HCT116 (cell line): ENCODE results near the gene CA7. TPM values are rescaled to one million over a fixed set of nuclear protein-coding genes. Genes with fewer than 3 reads are reported as not detected.

Experiments used
- ATAC-seq: fragments of 200-7000 bp; cut with Tn5 transposase; 2 replicates; pipeline ENCODE4 v1.9.1; 2020; ENCODE audit warnings: mild to moderate bottlenecking, moderate library complexity
- BruUV-seq: library from RNA; stranded (reverse); fragments of 400-500 nt; replicated peaks from 2 replicates; lab custom pipeline; 2021; lab: Mats Ljungman, UMichigan
- CTCF ChIA-PET: fragments of 300-600 bp; sonication (Branson Sonifier 250); formaldehyde crosslinking; loops from one replicate; lab custom pipeline; 2021; ENCODE audit warnings: antibody characterized with exemption; lab: Charles Lee
- POLR2A ChIA-PET: fragments of 300-600, 350-600 bp; sonication (Branson Sonifier 250); formaldehyde crosslinking; loops from one replicate; lab custom pipeline; 2021; ENCODE audit warnings: antibody characterized with exemption; lab: Charles Lee
- RAD21 ChIA-PET, 2 experiments: fragments of 300-600 bp; sonication (Branson Sonifier 250); formaldehyde crosslinking; loops; one replicate each; lab custom pipeline; 2023; ENCODE audit warnings: low total read pairs in 2 of 2; ENCODE audit not compliant: uncharacterized antibody in 2 of 2, unreplicated experiment in 2 of 2, low non-redundant PET in 1 of 2; lab: Charles Lee
- DNase-seq: peaks from one replicate; pipeline ENCODE4 v3.0.0-alpha.2; 2010; ENCODE audit warnings: low read depth, low spot score
- H2AFZ ChIP-seq: fragments of 200-600 bp; shearing (Covaris generic), sonication (generic); 2 replicates; pipeline ENCODE4 v1.6.1; 2017; ENCODE audit warnings: low read depth, mixed run types, mixed read lengths, antibody characterized with exemption, low read length; ENCODE audit not compliant: poor library complexity, severe bottlenecking
- H3K27ac ChIP-seq: 2 replicates; pipeline ENCODE4 v1.5.1; 2012; ENCODE audit warnings: low read depth, low read length
- H3K27me3 ChIP-seq: fragments of 200-600 bp; sonication (generic); 2 replicates; pipeline ENCODE4 v1.6.1; 2016; ENCODE audit warnings: mixed run types, low read length, mixed read lengths; ENCODE audit not compliant: insufficient read depth
- H3K36me3 ChIP-seq, 2 experiments: fragments of 200-500 bp in 1 of 2; fragments of 200-600 bp in 1 of 2; sonication (Bioruptor generic) in 1 of 2; sonication (generic) in 1 of 2; 2 replicates each; pipeline versions ENCODE4 v1.5.1 to v1.6.1; 2014 to 2016; ENCODE audit warnings: low read length in 2 of 2, inconsistent platforms in 1 of 2, mixed read lengths in 1 of 2, mixed run types in 1 of 2; ENCODE audit not compliant: insufficient read depth in 2 of 2, control insufficient read depth in 1 of 2
- H3K4me1 ChIP-seq, 2 experiments: fragments of 200-600 bp in 1 of 2; sonication (generic) in 1 of 2; 2 replicates each; pipeline versions ENCODE4 v1.5.1 to v1.6.1; 2012 to 2017; ENCODE audit warnings: low read length in 2 of 2, inconsistent platforms in 1 of 2, mild to moderate bottlenecking in 1 of 2, mixed read lengths in 1 of 2, mixed run types in 1 of 2, moderate library complexity in 1 of 2; ENCODE audit not compliant: insufficient read depth in 2 of 2, control insufficient read depth in 1 of 2
- H3K4me2 ChIP-seq: fragments of 200-600 bp; sonication (generic); 2 replicates; pipeline ENCODE4 v1.6.1; 2017; ENCODE audit warnings: mixed run types, low read length, mixed read lengths
- H3K4me3 ChIP-seq, 2 experiments: fragments of 200-600 bp in 1 of 2; sonication (generic) in 1 of 2; replicated peaks in 1 of 2; 2 replicates each; pipeline ENCODE4 v1.5.1; 2011 to 2016; ENCODE audit warnings: low read length in 2 of 2, control low read depth in 1 of 2, low read depth in 1 of 2, mild to moderate bottlenecking in 1 of 2, mixed read lengths in 1 of 2, mixed run types in 1 of 2
- H3K79me2 ChIP-seq: fragments of 200-600 bp; sonication (generic); 2 replicates; pipeline ENCODE4 v1.6.1; 2017; ENCODE audit warnings: mild to moderate bottlenecking, mixed run types, low read length, moderate library complexity, mixed read lengths; ENCODE audit not compliant: insufficient read depth
- H3K9ac ChIP-seq: fragments of 200-600 bp; sonication (generic); 2 replicates; pipeline ENCODE4 v1.6.1; 2016; ENCODE audit warnings: low read length, mixed read lengths
- H3K9me2 ChIP-seq: fragments of 200-600 bp; sonication (generic), shearing (Covaris generic); 2 replicates; pipeline ENCODE4 v1.6.1; 2017; ENCODE audit warnings: mixed run types, mild to moderate bottlenecking, moderate library complexity; ENCODE audit not compliant: insufficient read depth
- H3K9me3 ChIP-seq, 2 experiments: fragments of 200-500 bp in 1 of 2; fragments of 200-600 bp in 1 of 2; sonication (Bioruptor generic) in 1 of 2; sonication (generic) in 1 of 2; 2 replicates each; pipeline ENCODE4 v1.6.1; 2014 to 2017; ENCODE audit warnings: low read length in 2 of 2, mixed read lengths in 2 of 2, inconsistent platforms in 1 of 2, low read depth in 1 of 2, mild to moderate bottlenecking in 1 of 2, mixed run types in 1 of 2, moderate library complexity in 1 of 2; ENCODE audit not compliant: control insufficient read depth in 1 of 2, insufficient read depth in 1 of 2
- H4K20me1 ChIP-seq: fragments of 200-600 bp; sonication (generic), shearing (Covaris generic); 2 replicates; pipeline ENCODE4 v1.6.1; 2017; ENCODE audit warnings: mixed run types, mild to moderate bottlenecking, moderate library complexity; ENCODE audit not compliant: insufficient read depth
- CBX3 ChIP-seq: IDR thresholded peaks from 2 replicates; pipeline ENCODE4 v1.6.1; 2012; ENCODE audit warnings: low read depth
- CEBPB ChIP-seq: IDR thresholded peaks from 2 replicates; pipeline ENCODE4 v1.6.1; 2012; ENCODE audit warnings: low read depth
- EGR1 ChIP-seq: IDR thresholded peaks from 2 replicates; pipeline ENCODE4 v1.6.1; 2012; ENCODE audit warnings: low read depth
- ELF1 ChIP-seq: IDR thresholded peaks from 2 replicates; pipeline ENCODE4 v1.6.1; 2012; ENCODE audit warnings: low read depth, borderline replicate concordance
- EZH2 ChIP-seq: fragments of 200-600 bp; sonication (generic); IDR thresholded peaks from 2 replicates; pipeline ENCODE4 v1.6.1; 2017; ENCODE audit warnings: antibody characterized with exemption, mixed run types
- EZH2phosphoT487 ChIP-seq: fragments of 200-600 bp; IDR thresholded peaks from 2 replicates; pipeline ENCODE4 v1.6.1; 2018; ENCODE audit warnings: antibody characterized with exemption, borderline replicate concordance
- FOSL1 ChIP-seq: IDR thresholded peaks from 2 replicates; pipeline ENCODE4 v1.6.1; 2012; ENCODE audit warnings: low read depth
- POLR2A ChIP-seq: IDR thresholded peaks from 2 replicates; pipeline ENCODE4 v1.7.0; 2011; ENCODE audit warnings: borderline replicate concordance; ENCODE audit not compliant: insufficient read depth, insufficient read length; ENCODE audit errors: extremely low read depth
- POLR2AphosphoS5 ChIP-seq: IDR thresholded peaks from 2 replicates; pipeline ENCODE4 v1.6.1; 2011; ENCODE audit warnings: mild to moderate bottlenecking, low read depth, low read length, moderate library complexity
- RAD21 ChIP-seq: IDR thresholded peaks from 2 replicates; pipeline ENCODE4 v1.6.1; 2012; ENCODE audit warnings: low read depth, mild to moderate bottlenecking
- SP1 ChIP-seq: IDR thresholded peaks from 2 replicates; pipeline ENCODE4 v1.6.1; 2012; ENCODE audit warnings: low read depth
- SRF ChIP-seq: IDR thresholded peaks from 2 replicates; pipeline ENCODE4 v1.6.1; 2012; ENCODE audit warnings: low read depth
- TCF7L2 ChIP-seq: IDR thresholded peaks from 2 replicates; pipeline ENCODE4 v1.7.0; 2011; ENCODE audit warnings: borderline replicate concordance, inconsistent platforms; ENCODE audit not compliant: insufficient read depth, insufficient read length; ENCODE audit errors: extremely low read depth
- intact Hi-C: fragments of 100-400 bp; cut with micrococcal nuclease; formaldehyde crosslinking; loops from 2 replicates; pipeline ENCODE4 v1.10.0; 2022
- total RNA-seq: library from RNA; stranded (reverse); gene quantifications from one replicate; pipeline ENCODE4 v1.2.1, GENCODE V29; 2021; ENCODE audit not compliant: unreplicated experiment
- TF ChIP-seq, protein P1 (sequence below), 3 experiments: fragments of 200-600 bp in 1 of 3; sonication (generic) in 1 of 3; IDR thresholded peaks in 2 of 3; conservative IDR thresholded peaks in 1 of 3; 2 replicates each; pipeline ENCODE4 v1.5.1; 2012 to 2017; ENCODE audit warnings: low read depth in 2 of 3, low read length in 2 of 3, antibody characterized with exemption in 1 of 3, borderline replicate concordance in 1 of 3, control low read depth in 1 of 3, mild to moderate bottlenecking in 1 of 3, mixed read lengths in 1 of 3, mixed run types in 1 of 3, moderate library complexity in 1 of 3; ENCODE audit not compliant: insufficient read depth in 1 of 3
- TF ChIP-seq, protein P2 (sequence below): IDR thresholded peaks from 2 replicates; pipeline ENCODE4 v1.6.1; 2012; ENCODE audit warnings: low read depth
- TF ChIP-seq, protein P3 (sequence below): IDR thresholded peaks from 2 replicates; pipeline ENCODE4 v1.6.1; 2011; ENCODE audit warnings: mild to moderate bottlenecking, low read length, moderate library complexity; ENCODE audit not compliant: insufficient replicate concordance; ENCODE audit errors: extremely low read depth

Gene CA7
- total RNA-seq, 1 experiment from 2014 or later = not detected

DNA sequence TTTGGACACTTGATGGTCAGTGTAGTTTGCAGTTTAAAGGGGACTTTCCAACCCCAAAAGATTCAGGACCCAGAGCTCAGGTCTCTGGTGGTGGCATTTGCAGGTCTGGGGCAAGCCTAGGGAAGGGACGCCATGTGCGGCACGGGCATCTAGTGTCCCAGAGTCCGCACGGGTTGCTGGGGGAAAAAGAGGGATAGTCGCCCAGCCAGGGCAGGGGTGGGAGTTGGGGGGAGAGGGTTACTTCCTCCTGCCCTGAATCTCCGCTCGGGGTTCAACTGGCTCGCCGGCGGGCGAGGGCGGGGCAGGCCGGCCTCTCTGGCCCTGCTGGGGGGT is 239 bp upstream of the CA7 start:
- TF ChIP-seq POLR2A (no peak), FOSL1 (no peak), SP1 (no peak), CBX3 (no peak), EZH2phosphoT487 (no peak), POLR2AphosphoS5 (no peak), EGR1 (no peak), RAD21 (no peak), EZH2 (no peak), CEBPB (no peak), SRF (no peak), TCF7L2 (no peak), ELF1 (no peak)
- TF ChIP-seq, protein P1, sequence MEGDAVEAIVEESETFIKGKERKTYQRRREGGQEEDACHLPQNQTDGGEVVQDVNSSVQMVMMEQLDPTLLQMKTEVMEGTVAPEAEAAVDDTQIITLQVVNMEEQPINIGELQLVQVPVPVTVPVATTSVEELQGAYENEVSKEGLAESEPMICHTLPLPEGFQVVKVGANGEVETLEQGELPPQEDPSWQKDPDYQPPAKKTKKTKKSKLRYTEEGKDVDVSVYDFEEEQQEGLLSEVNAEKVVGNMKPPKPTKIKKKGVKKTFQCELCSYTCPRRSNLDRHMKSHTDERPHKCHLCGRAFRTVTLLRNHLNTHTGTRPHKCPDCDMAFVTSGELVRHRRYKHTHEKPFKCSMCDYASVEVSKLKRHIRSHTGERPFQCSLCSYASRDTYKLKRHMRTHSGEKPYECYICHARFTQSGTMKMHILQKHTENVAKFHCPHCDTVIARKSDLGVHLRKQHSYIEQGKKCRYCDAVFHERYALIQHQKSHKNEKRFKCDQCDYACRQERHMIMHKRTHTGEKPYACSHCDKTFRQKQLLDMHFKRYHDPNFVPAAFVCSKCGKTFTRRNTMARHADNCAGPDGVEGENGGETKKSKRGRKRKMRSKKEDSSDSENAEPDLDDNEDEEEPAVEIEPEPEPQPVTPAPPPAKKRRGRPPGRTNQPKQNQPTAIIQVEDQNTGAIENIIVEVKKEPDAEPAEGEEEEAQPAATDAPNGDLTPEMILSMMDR (IDR thresholded peaks at IDR 0.05 in 2 of 3, conservative IDR thresholded peaks at IDR 0.05 in 1 of 3; ENCODE audit: borderline replicate concordance in 1 of 3, insufficient read depth in 1 of 3, low read depth in 2 of 3, low read length in 2 of 3) = no peak
- TF ChIP-seq, protein P2, sequence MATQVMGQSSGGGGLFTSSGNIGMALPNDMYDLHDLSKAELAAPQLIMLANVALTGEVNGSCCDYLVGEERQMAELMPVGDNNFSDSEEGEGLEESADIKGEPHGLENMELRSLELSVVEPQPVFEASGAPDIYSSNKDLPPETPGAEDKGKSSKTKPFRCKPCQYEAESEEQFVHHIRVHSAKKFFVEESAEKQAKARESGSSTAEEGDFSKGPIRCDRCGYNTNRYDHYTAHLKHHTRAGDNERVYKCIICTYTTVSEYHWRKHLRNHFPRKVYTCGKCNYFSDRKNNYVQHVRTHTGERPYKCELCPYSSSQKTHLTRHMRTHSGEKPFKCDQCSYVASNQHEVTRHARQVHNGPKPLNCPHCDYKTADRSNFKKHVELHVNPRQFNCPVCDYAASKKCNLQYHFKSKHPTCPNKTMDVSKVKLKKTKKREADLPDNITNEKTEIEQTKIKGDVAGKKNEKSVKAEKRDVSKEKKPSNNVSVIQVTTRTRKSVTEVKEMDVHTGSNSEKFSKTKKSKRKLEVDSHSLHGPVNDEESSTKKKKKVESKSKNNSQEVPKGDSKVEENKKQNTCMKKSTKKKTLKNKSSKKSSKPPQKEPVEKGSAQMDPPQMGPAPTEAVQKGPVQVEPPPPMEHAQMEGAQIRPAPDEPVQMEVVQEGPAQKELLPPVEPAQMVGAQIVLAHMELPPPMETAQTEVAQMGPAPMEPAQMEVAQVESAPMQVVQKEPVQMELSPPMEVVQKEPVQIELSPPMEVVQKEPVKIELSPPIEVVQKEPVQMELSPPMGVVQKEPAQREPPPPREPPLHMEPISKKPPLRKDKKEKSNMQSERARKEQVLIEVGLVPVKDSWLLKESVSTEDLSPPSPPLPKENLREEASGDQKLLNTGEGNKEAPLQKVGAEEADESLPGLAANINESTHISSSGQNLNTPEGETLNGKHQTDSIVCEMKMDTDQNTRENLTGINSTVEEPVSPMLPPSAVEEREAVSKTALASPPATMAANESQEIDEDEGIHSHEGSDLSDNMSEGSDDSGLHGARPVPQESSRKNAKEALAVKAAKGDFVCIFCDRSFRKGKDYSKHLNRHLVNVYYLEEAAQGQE = no peak
- TF ChIP-seq, protein P3, sequence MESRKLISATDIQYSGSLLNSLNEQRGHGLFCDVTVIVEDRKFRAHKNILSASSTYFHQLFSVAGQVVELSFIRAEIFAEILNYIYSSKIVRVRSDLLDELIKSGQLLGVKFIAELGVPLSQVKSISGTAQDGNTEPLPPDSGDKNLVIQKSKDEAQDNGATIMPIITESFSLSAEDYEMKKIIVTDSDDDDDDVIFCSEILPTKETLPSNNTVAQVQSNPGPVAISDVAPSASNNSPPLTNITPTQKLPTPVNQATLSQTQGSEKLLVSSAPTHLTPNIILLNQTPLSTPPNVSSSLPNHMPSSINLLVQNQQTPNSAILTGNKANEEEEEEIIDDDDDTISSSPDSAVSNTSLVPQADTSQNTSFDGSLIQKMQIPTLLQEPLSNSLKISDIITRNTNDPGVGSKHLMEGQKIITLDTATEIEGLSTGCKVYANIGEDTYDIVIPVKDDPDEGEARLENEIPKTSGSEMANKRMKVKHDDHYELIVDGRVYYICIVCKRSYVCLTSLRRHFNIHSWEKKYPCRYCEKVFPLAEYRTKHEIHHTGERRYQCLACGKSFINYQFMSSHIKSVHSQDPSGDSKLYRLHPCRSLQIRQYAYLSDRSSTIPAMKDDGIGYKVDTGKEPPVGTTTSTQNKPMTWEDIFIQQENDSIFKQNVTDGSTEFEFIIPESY = no peak
- no peak for ATAC-seq
- Histone ChIP-seq H3K27me3 (no peaks in the 10 kb centered on the region), H3K9me3 (no peaks in the 10 kb centered on the region), H2AFZ (no peak overlapping the region), H4K20me1 (no peaks in the 10 kb centered on the region), H3K9me2 (no peaks in the 10 kb centered on the region), H3K4me3 (no peak overlapping the region), H3K27ac (no peak overlapping the region), H3K79me2 (no peaks in the 10 kb centered on the region), H3K36me3 (no peaks in the 10 kb centered on the region), H3K4me2 (no peak overlapping the region), H3K4me1 (peaks cover 7 to 16% of the 10 kb centered on the region in 2 experiments; a peak in 3 of 4 replicates), H3K9ac (no peak overlapping the region)
- CTCF ChIA-PET = interaction anchor here (3.7 kb wide), 1 partner anchor 13 kb away, joined by 29 read pairs; the partner anchor contains the start of gene NAE1
- POLR2A ChIA-PET = no interaction called here
- BruUV-seq = no TSS peak
- RAD21 ChIA-PET = no interaction called here
- intact Hi-C loops = no loop called here
- no peak for DNase-seq
